Prostate gland (tissue), 2 donors: ENCODE results near the gene KIF5A.

Source experiments
- POLR2A ChIP-seq: fragments of 450-650 bp; IDR thresholded peaks from one replicate; pipeline ENCODE4 v1.6.1; 2016; ENCODE audit warnings: antibody characterized with exemption, mild to moderate bottlenecking
- POLR2AphosphoS5 ChIP-seq: sonication (generic); formaldehyde crosslinking; IDR thresholded peaks from one replicate; pipeline ENCODE4 v1.6.1; 2017; ENCODE audit warnings: antibody characterized with exemption
- TF ChIP-seq, protein P1 (sequence below), 4 experiments: fragments of 200-600 bp in 2 of 4; fragments of 450-650 bp in 2 of 4; sonication (generic) in 2 of 4; IDR thresholded peaks; 1 replicate in 3 of 4; 2 replicates in 1 of 4; pipeline ENCODE4 v1.5.1; 2016 to 2019; ENCODE audit warnings: antibody characterized with exemption in 4 of 4, mild to moderate bottlenecking in 2 of 4, moderate library complexity in 2 of 4

DNA sequence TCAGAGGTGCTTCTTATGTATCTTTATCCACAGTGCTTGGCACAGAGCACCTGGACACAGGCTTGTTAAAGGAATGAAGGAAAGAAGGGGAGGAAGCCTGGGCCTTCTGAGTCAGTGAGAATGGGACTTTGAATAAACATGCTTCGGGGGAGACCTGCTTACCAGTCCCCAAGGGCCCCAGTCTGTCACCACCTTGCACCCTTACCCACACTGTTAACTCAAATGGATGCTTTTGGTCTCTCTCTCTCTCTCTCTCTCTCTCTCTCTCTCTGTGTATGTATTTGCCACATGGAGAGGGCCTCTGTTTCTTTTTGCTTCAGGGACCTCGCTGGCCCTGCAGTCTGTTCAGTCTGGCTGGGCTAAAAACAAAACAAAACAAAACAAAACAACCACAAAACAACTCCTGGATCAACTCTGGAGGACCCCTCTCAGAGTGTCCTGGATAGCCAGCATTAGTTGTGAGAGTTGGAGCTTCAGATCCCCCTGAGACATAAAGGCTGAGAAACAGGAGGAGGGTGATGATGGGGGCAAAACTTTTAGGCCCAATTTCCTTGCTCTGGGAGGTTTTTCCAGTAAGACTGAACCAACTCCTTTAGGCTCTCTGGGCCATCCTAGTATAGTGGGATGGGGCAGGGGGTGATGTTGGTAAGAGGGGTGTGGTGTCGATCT lies 1.9 kb downstream of the KIF5A start:
- TF ChIP-seq, protein P1, sequence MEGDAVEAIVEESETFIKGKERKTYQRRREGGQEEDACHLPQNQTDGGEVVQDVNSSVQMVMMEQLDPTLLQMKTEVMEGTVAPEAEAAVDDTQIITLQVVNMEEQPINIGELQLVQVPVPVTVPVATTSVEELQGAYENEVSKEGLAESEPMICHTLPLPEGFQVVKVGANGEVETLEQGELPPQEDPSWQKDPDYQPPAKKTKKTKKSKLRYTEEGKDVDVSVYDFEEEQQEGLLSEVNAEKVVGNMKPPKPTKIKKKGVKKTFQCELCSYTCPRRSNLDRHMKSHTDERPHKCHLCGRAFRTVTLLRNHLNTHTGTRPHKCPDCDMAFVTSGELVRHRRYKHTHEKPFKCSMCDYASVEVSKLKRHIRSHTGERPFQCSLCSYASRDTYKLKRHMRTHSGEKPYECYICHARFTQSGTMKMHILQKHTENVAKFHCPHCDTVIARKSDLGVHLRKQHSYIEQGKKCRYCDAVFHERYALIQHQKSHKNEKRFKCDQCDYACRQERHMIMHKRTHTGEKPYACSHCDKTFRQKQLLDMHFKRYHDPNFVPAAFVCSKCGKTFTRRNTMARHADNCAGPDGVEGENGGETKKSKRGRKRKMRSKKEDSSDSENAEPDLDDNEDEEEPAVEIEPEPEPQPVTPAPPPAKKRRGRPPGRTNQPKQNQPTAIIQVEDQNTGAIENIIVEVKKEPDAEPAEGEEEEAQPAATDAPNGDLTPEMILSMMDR (IDR thresholded peaks at IDR 0.05): no peak
- TF ChIP-seq POLR2A: no peak
- TF ChIP-seq POLR2AphosphoS5: no peak
